Raji (cell line): ENCODE measurements around the gene NEDD4L.

ENCODE experiments used
- POLR2A ChIP-seq: IDR thresholded peaks from 2 replicates; pipeline ENCODE4 v1.6.1; 2011; ENCODE audit warnings: low read depth, low read length, control low read depth; ENCODE audit not compliant: insufficient read depth

The NEDD4L gene

DNA sequence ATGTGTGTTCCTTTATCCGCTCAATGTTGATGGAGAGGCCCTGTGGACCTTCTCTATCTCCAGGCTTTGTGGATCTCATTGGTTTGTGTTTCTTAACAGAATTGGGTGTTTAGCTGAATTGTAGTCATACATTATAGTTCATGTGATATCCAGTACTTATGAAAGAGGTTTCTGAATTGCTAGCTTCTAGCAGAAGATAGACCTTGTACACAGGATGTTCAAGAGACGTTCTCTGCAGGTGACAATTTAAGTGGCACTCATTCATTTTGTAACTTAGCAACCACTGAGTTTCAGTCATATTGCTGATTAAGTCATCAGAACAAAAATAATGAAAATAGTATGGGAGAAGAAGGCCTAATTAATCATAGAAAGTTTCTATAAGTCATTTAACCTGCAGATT is 305.6 kb downstream of the NEDD4L start:
- TF ChIP-seq POLR2A = no peak

DNA sequence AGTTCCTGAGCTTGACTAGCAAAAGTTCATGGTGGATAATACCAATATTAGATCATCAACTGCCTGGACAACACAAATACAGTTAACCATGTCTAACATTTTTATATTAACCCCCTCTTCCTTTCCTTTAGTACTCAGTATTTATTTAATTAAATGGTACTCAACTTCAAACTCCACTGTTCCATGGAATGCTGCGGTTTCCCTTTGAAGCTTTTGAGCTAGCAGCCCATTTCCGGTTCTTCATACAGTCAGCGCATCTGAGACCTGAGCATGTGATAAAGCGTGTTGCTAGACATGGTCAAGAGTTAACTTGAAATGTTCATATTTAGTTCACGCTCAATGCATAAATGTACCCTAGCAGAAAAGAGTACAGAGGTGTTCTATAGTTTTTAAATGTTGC is 306.5 kb downstream of the NEDD4L start:
- TF ChIP-seq POLR2A = no peak

DNA sequence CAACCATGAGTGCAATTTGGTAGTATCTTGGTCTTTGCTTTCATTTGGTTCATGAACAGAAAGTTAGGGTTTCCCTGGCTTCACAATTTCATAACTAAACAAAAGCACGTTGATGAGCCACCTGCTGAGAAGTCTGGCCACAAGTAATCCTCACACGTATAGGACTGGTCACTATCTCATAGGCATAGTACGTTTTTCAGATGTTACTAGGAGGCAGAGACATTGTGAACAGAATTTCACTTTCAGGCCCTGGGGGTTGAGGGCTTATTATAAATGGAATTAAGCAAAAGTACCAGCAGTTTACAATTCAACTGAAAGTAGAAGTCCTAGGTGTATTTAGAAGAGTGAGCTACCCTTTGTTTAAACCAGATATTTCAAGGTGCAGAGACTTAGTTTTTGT is 307.8 kb downstream of the NEDD4L start:
- no peak for TF ChIP-seq POLR2A

DNA sequence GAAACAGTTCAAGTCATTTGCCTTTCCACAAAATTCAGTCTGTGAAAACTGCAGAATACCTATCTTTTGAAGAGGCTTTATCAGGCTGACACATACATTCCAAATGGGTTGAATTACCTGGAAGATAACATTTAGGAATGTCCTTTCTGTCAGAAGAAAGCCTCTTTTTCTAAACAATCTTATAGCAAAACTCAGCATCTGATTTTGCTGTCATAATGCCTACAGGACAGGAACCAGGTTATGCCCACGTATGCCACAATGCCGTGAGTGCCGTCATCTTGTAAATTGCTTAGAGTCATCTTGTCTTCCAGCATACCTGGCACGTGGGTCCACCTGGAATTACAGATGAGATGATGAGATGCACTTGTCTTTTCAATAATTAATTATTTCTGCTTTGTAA is 309.6 kb downstream of the NEDD4L start:
- TF ChIP-seq POLR2A = no peak

DNA sequence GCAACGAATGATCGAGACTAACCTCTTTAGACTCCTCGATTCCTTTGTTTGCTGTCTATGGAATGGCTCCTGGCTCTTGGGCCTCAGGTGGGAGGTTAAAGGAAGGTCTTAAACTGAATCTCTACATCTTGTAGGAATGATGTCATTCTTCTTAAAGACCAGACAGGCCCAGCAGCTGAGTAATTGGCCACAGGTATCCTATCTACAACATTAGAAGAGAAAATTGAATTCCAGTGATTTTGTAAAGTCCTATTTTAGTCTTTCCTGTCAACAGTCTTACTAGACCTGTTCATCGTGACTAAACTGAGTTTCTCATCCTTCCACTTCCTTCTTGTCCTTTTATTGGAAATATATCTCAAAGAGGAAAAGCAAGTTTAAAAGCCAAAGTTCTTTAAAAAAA is 310.0 kb downstream of the NEDD4L start:
- no peak for TF ChIP-seq POLR2A

DNA sequence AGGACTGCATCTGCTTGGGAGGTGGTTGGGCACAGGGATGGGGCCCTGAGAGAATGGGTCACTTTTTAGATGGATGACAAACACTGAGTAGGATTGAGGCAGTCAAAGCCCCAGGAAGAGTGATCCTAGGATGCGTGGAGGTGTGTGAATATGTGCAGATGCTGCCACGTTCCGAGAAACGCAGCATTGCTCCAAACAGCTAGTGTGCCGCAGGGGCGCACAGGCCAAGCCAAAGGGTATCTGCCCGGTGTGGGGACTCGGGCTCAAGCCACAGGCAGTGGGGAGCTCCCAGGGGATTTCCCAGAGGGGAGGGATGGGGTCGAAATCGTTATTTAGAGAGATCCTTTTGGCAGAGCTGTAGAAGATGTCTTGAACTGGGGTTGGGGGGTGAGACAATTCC is 310.8 kb downstream of the NEDD4L start:
- TF ChIP-seq POLR2A = no peak

DNA sequence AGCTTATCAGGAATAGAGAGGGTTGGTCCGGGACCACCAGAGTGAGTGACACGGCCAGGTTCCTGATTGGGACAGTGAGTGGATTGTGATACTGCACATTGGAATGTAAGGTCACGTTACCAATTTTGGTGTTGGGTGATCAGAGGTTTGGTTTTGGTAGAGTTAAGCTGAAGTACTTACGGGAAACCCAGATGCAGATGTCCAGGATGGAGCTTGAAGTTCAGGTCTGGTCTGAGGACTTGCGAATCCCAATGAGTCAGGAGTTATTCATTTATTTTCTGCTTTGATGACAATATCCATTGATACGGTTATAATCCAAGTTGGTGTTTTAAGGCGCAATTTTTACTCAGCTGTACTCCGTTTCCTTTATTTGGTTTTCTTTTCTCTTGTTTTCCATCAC is 311.2 kb downstream of the NEDD4L start:
- no peak for TF ChIP-seq POLR2A

DNA sequence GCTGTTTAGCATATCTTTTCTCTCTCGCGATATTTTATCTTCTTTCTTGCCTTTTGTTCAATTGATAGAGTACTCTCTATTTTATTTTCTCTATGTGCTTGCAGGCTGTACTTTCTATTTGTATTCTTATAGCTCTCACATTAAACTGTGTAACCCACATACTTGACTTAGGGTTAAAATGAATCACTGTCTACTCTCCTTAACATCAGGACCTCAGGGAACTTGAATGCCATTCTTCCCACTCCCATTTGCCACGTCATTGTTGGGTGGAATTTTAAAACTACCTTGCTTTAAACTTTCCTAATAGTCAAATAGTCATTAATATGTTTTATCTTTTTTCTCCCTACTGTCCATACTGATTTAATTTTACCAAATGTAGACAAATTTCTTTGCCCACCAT is 315.2 kb downstream of the NEDD4L start:
- no peak for TF ChIP-seq POLR2A

DNA sequence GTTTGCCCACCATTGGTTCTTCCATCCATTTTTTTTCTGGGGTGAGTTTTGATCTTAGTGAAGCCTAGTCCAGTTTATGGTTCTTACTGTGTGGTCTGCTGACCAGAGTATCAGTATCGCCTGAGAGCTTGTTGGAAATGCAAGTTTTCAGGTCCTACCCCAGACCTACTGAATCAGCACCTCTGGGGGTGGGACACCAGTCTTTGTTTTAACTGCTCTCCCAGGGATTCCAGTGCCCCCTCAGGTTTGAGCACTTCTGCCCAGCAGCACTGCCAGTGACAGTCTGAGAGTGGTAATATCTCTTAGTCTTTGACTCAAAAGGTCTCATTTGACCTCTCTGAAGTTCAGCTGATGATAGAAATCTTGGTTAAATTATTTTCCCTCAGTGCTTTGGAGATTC is 315.6 kb downstream of the NEDD4L start:
- no peak for TF ChIP-seq POLR2A

DNA sequence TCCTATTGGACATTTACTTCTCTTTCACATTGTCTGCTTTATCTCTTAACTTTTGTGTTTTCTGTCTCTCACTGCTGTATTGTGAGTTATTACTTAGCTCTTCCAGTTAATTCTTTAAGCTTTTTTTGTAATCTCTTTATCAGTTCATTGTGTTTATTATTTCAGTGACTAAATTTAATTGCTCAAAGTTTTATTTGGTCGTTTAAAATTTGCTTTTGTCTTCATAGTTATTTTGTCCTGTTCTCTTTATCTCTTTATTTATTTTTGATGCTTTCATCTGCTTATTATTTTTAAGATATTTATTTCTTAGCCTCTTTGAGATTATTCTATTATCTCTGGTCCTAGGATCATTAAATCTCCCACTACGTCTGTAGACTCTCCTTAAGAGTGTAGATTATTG is 316.3 kb downstream of the NEDD4L start:
- no peak for TF ChIP-seq POLR2A

DNA sequence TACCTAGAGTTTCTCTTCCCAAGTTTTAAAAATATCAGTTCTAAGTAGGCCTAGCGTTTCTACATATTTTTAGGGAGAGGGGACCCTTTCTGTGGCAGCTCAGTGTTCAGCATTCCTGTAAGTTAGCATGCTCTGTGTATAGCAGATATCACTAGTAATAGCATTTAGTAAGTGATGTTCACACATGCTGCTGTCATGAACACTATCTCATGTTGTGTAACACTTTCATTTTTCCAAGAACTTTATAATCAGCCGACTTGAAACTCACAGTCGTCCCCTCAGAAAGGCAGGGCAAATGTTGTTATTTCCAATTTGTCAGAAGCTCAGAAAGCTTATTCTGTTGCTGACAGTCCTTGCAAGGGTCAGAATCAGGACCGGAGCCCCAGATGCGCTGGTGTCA is 317.2 kb downstream of the NEDD4L start:
- no peak for TF ChIP-seq POLR2A

DNA sequence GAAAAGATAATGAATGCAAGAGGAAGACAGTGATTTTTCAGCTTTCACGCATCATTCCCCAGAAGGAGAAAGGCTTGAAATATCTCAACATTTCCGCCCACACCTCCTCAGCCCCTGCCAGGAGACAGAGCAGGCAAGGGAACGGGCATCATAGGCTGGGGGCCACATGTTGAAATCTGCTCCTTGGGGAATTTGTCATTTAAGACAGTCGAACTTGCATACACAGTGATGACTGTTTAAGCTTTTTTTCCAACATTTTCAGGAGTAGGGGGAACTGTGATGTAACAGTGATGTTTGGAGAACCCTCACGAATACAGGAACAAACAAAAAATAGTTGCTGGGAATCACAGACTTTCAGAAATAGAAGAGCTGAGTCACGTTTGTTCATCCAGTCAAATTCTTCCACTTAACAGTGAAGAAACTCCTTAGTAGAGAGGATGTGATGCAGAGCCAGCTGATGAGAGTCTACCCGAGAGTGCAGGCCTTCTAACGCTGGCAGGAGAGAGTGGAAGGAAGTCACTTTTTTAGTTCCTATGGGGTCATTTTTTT is 318.1 kb downstream of the NEDD4L start:
- no peak for TF ChIP-seq POLR2A

DNA sequence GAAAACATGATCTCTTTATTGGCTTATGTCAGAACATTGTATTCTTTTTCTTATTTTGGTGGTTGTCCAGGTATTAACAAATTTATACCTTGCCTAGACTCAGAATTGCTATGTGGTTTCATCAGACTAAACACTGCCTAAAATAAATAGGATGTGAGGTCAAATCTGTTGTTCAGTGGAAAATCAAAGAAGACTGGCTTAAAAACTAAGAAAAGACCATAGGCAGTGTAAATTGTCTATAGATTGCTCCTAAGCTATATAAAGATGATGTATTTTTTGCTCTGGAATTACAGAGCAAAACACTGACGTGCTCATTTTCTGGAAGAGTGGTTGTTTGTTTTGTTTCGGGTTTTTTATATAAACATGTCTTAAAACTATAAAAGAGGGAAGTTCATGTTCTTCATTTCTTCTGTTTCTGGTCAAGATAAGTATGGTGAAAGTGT is 318.8 kb downstream of the NEDD4L start:
- no peak for TF ChIP-seq POLR2A

DNA sequence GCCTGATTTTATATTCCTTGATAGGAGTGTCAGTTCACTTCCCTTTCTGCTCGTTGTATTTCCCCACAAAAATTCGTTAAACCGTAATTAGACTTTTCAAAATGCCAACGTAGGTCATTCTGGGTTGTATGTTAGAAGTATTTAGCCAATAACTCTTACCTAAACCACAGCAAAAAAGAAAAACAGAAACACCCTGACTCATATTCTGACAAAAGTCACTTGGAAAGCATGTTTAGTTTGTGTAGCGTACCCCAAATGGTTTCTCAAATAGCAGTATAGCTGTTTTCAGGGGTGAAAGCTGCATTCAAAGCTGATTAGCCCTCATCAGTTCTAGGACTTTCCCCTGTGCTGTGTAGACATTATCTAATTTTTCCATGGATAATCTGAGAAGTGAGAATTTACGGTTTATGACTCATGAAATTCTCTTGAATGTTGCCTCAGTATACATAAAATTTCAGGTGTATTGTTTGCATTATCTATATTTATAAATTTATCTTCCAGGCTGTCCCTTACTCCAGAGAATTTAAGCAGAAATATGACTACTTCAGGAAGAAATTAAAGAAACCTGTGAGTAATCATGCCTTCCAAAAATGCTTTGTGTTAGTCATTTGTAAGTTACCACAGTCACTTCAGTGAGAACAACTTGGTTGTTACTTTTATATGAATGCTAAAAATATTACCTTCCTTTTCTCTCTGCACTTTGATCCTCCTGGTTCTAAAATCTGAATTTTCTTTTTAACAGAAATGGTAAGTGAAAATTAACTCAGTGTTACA is 319.9 kb downstream of the NEDD4L start:
- TF ChIP-seq POLR2A = no peak

DNA sequence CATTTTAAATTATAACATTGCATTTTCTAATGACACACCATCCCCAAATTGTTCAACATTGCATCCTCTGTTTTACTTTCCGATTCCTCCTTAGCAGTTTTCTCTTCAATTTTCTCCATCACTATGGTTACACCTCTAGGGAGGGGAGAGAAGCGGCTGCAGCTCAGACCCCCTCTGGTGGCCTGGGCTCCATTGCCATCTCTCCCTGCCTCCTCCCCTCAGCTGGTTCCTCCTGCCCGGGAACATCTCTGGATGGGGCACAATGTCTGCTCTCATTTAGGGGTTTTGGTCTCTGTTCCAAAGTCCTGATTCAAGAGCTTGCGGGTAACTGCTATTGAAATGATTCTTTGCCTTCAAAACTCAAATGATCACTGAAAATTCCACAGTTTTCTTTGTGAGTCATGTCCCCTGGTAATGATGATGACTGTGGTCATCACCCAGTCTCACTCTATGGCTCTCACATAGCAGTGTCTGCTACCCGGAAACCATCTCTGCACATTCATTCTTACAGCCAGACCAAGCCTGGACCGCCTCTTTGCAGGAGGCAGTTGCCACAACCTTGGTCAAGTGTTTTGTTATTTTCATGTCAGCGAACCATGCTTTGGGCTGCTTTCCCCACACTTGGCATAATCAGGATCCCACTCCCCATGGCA is 321.0 kb downstream of the NEDD4L start:
- TF ChIP-seq POLR2A = no peak

DNA sequence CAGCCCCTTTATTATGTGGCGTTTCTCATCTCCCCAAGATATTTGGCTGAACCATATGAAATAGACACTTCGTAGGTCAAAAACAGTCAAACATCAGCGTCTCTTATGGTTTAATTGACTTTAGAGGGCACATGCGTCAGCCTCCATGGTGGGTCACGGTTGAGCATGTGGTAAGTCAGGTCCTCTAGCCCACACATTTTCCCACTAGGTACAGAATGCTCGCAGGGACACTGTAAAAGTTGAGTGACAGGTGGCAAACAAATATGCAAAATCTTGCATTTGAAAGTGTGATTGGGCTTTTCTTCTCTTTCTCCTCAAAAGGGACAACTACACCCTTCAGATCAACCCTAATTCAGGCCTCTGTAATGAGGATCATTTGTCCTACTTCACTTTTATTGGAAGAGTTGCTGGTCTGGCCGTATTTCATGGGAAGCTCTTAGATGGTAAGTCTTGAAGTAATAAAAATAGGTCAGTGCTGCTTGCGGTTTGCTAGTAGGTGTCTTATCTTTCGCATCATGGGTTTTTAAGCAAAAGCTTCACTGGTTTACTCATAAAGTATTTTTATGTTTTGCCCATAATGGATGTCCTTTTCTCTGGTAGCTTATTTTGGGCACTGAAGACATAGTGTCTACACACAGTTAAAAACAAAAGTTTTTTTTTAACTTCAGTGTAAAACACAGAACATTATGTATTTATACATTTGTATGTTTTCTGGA is 323.6 kb downstream of the NEDD4L start:
- TF ChIP-seq POLR2A = no peak
